CD1c-positive myeloid dendritic cell (primary cell): ENCODE data around the gene CELF2.
A peak's percentile ranks its signal among the peaks of the same experiment; 100 is the strongest.
"Not testable (repeated sequence)": the region's sequence is repeated elsewhere in the genome, so short reads cannot be mapped to it uniquely, and the experiment has no call there.

ENCODE experiments used
- DNase-seq: peaks from one replicate; pipeline ENCODE4 v3.0.0-alpha.2; 2016; ENCODE audit errors: extremely low spot score

The CELF2 gene

GRCh38 chr10:11170993-11171851 lies 153.6 kb downstream of the CELF2 start:
- peak; percentile 90 for DNase-seq

- DNase-seq = no peak
These were observed 155.4 kb downstream of the CELF2 start for GRCh38 chr10:11173042-11173441.

GRCh38 chr10:11175823-11176243 lies 158.2 kb downstream of the CELF2 start:
- DNase-seq = peak; percentile 88

- peak; percentile 70 for DNase-seq
These were observed 159.1 kb downstream of the CELF2 start for GRCh38 chr10:11176746-11177145.

- DNase-seq = peak; percentile 63
These were observed 159.7 kb downstream of the CELF2 start for GRCh38 chr10:11177381-11177780.

GRCh38 chr10:11177926-11178471 lies 160.3 kb downstream of the CELF2 start:
- no peak for DNase-seq

- peak; percentile 89 for DNase-seq
These were observed 161.2 kb downstream of the CELF2 start for GRCh38 chr10:11178606-11179515.

GRCh38 chr10:11179516-11180105 lies 161.9 kb downstream of the CELF2 start:
- DNase-seq = no peak

GRCh38 chr10:11180228-11180627 lies 162.6 kb downstream of the CELF2 start:
- peak; percentile 92 for DNase-seq

GRCh38 chr10:11181978-11182377 lies 164.3 kb downstream of the CELF2 start:
- no peak for DNase-seq

GRCh38 chr10:11183015-11183414 lies 165.3 kb downstream of the CELF2 start:
- peak; percentile 31 for DNase-seq

GRCh38 chr10:11184093-11184492 lies 166.4 kb downstream of the CELF2 start:
- peak; percentile 73 for DNase-seq

GRCh38 chr10:11185128-11185665 lies 167.5 kb downstream of the CELF2 start:
- not testable (repeated sequence) for DNase-seq

- no peak for DNase-seq
These were observed 168.7 kb downstream of the CELF2 start for GRCh38 chr10:11186374-11186773.

- no peak for DNase-seq
These were observed 172.1 kb downstream of the CELF2 start for GRCh38 chr10:11189582-11190376.

GRCh38 chr10:11191190-11191589 lies 173.5 kb downstream of the CELF2 start:
- DNase-seq = no peak

GRCh38 chr10:11191678-11192077 lies 174.0 kb downstream of the CELF2 start:
- no peak for DNase-seq

- DNase-seq = peak; percentile 78
These were observed 174.8 kb downstream of the CELF2 start for GRCh38 chr10:11192304-11193000.

- DNase-seq = peak; percentile 47
These were observed 175.4 kb downstream of the CELF2 start for GRCh38 chr10:11193001-11193551.
